Stomach (tissue), 9 donors: ENCODE measurements around the gene MYO5C. TPM values are rescaled to one million over a fixed set of nuclear protein-coding genes. Genes with fewer than 3 reads are reported as not detected.

Experiments used
- DNase-seq, 2 donors: peaks; one replicate each; pipeline versions ENCODE4 v3.0.0 to v3.0.0-alpha.2; 2013 to 2019
- H3K27ac ChIP-seq, 5 donors: fragments of 200-600 bp in 4 of 5; sonication (generic) in 4 of 5; one replicate each; pipeline ENCODE4 v1.5.1; 2013 to 2019; ENCODE audit warnings: mild to moderate bottlenecking in 1 of 5, moderate library complexity in 1 of 5
- H3K27me3 ChIP-seq, 3 donors: fragments of 200-600 bp; sonication (generic); one replicate each; pipeline ENCODE4 v1.5.1; 2017 to 2019; ENCODE audit warnings: mixed run types in 1 of 3
- H3K36me3 ChIP-seq, 4 donors: fragments of 200-600 bp; sonication (generic); 1 replicate in 3 of 4; 2 replicates in 1 of 4; pipeline ENCODE4 v1.5.1; 2016 to 2019
- H3K4me1 ChIP-seq, 4 donors: fragments of 200-600 bp; sonication (generic); one replicate each; pipeline ENCODE4 v1.5.1; 2016 to 2019
- H3K4me3 ChIP-seq, 4 donors: fragments of 200-600 bp; sonication (generic) in 3 of 4; one replicate each; pipeline ENCODE4 v1.5.1; 2016 to 2019; ENCODE audit warnings: mild to moderate bottlenecking in 1 of 4
- H3K9me3 ChIP-seq, 4 donors: fragments of 200-600 bp; sonication (generic); one replicate each; pipeline ENCODE4 v1.5.1; 2016 to 2019
- CTCF ChIP-seq, 7 experiments: fragments of 450-650 bp in 4 of 7; fragments of 200-600 bp in 3 of 7; sonication (generic) in 3 of 7; IDR thresholded peaks; one replicate each; pipeline ENCODE4 v1.5.1; 2016 to 2019; ENCODE audit warnings: antibody characterized with exemption in 7 of 7, control low read depth in 2 of 7, mild to moderate bottlenecking in 1 of 7
- EP300 ChIP-seq: sonication (generic); formaldehyde crosslinking; IDR thresholded peaks from one replicate; pipeline ENCODE4 v1.6.1; 2017; ENCODE audit warnings: antibody characterized with exemption
- POLR2A ChIP-seq, 4 donors: fragments of 450-650 bp; IDR thresholded peaks; one replicate each; pipeline ENCODE4 v1.6.1; 2016; ENCODE audit warnings: antibody characterized with exemption in 4 of 4, control low read depth in 2 of 4, mild to moderate bottlenecking in 1 of 4, moderate library complexity in 1 of 4
- POLR2AphosphoS5 ChIP-seq, 3 donors: sonication (generic); formaldehyde crosslinking; IDR thresholded peaks; one replicate each; pipeline ENCODE4 v1.6.1; 2016; ENCODE audit warnings: antibody characterized with exemption in 3 of 3
- WGBS, 5 donors: extraction: QIAGEN DNeasy Blood & Tissue Kit in 3 of 5; methylation state at CpG; one replicate each; pipeline versions ENCODE4 v1.1.5 to v1.1.7; 2013 to 2018; 5-methylcytosine and 5-hydroxymethylcytosine counted together
- intact Hi-C: fragments of 100-400 bp; cut with DNase I; formaldehyde crosslinking; loops from one replicate; pipeline ENCODE4 v1.15.1; 2023; ENCODE audit warnings: low total_unique reads
- polyA plus RNA-seq, 3 donors: library from polyadenylated mRNA; stranded (reverse); fragments of 200-250 nt; gene quantifications; one replicate each; pipeline ENCODE4 v1.2.3, GENCODE V29; 2013
- total RNA-seq, 5 donors: library from RNA; depleted of rRNA; stranded (reverse); fragments of >200 nt; gene quantifications; one replicate each; pipeline versions ENCODE4 v1.1.0 to v1.2.3, GENCODE V29; 2014 to 2016
- donor health status: healthy with polysubstance abuse.
- donor health status: Bipolar disorder and iron deficiency.
- donor health status: healthy.

Gene MYO5C
- total and polyA plus RNA-seq, 8 donors, result 4.3 to 148 (median 25.6) TPM

- no peak for DNase-seq
- Histone ChIP-seq H3K4me3 (no peak overlapping the region), H3K27me3 (no peaks in the 10 kb centered on the region), H3K9me3 (no peaks in the 10 kb centered on the region), H3K4me1 (peaks cover 0 to 13% (median 0%) of the 10 kb centered on the region in 4 donors), H3K27ac (no peak overlapping the region), H3K36me3 (peaks cover 5 to 34% (median 34%) of the 10 kb centered on the region in 4 donors)
- intact Hi-C loops, result no loop called here
- 94 to 96% (median 96%) methylated on average over 16 of the region's 16 CpGs for WGBS, 5 donors
- TF ChIP-seq EP300 (no peak), POLR2AphosphoS5 (IDR thresholded peaks at IDR 0.05) (no peak)
These were observed 44.5 kb upstream of the MYO5C start for GRCh38 chr15:52340093-52340492.

- no peaks in the 10 kb centered on the region for H3K27me3 ChIP-seq
- 92 to 100% (median 95%) methylated on average over 1 of the region's 1 CpG for WGBS, 5 donors
- peaks cover 0 to 13% (median 0%) of the 10 kb centered on the region in 4 donors for H3K4me1 ChIP-seq
- no peak overlapping the region for H3K27ac ChIP-seq
- no peak overlapping the region for H3K4me3 ChIP-seq
- H3K36me3 ChIP-seq, result peaks cover 5 to 38% (median 36%) of the 10 kb centered on the region in 4 donors
- intact Hi-C loops, result no loop called here
- no peaks in the 10 kb centered on the region for H3K9me3 ChIP-seq
- no peak for DNase-seq
- TF ChIP-seq EP300 (no peak), POLR2AphosphoS5 (IDR thresholded peaks at IDR 0.05) (no peak), POLR2A (IDR thresholded peaks at IDR 0.05) (no peak), CTCF (IDR thresholded peaks at IDR 0.05) (no peak)
These were observed 43.3 kb upstream of the MYO5C start for GRCh38 chr15:52338891-52339290.

- TF ChIP-seq POLR2A (IDR thresholded peaks at IDR 0.05) (no peak), CTCF (IDR thresholded peaks at IDR 0.05) (no peak), POLR2AphosphoS5 (IDR thresholded peaks at IDR 0.05) (no peak), EP300 (no peak)
- intact Hi-C loops, result no loop called here
- 91 to 98% (median 96%) methylated on average over 3 of the region's 3 CpGs for WGBS, 5 donors
These were observed 42.5 kb upstream of the MYO5C start for GRCh38 chr15:52338058-52338457.

GRCh38 chr15:52337198-52337853, 41.7 kb upstream of the MYO5C start:
- Histone ChIP-seq H3K36me3 (peaks cover 5 to 44% (median 34%) of the 10 kb centered on the region in 4 donors), H3K9me3 (no peaks in the 10 kb centered on the region), H3K4me1 (peaks cover 0 to 13% (median 0%) of the 10 kb centered on the region in 4 donors), H3K4me3 (no peak overlapping the region), H3K27ac (no peak overlapping the region), H3K27me3 (no peaks in the 10 kb centered on the region)
- DNase-seq, result no peak
- WGBS, 5 donors, result 78 to 86% (median 79%) methylated on average over 5 of the region's 5 CpGs
- no peak for TF ChIP-seq POLR2A (IDR thresholded peaks at IDR 0.05)
- no peak for TF ChIP-seq EP300
- TF ChIP-seq CTCF (IDR thresholded peaks at IDR 0.05), result no peak
- no peak for TF ChIP-seq POLR2AphosphoS5 (IDR thresholded peaks at IDR 0.05)
- intact Hi-C loops, result no loop called here

More at GRCh38 chr15:52338058-52338457, 42.5 kb upstream of the MYO5C start:
- no peak for DNase-seq
- no peak overlapping the region for H3K4me3 ChIP-seq
- peaks cover 5 to 44% (median 36%) of the 10 kb centered on the region in 4 donors for H3K36me3 ChIP-seq
- no peaks in the 10 kb centered on the region for H3K9me3 ChIP-seq
- no peak overlapping the region for H3K27ac ChIP-seq
- peaks cover 0 to 13% (median 0%) of the 10 kb centered on the region in 4 donors for H3K4me1 ChIP-seq
- no peaks in the 10 kb centered on the region for H3K27me3 ChIP-seq

GRCh38 chr15:52336529-52336928, 40.9 kb upstream of the MYO5C start:
- intact Hi-C loops, result no loop called here
- Histone ChIP-seq H3K9me3 (no peaks in the 10 kb centered on the region), H3K4me3 (no peak overlapping the region), H3K4me1 (peaks cover 0 to 19% (median 3%) of the 10 kb centered on the region in 4 donors), H3K27me3 (no peaks in the 10 kb centered on the region), H3K36me3 (peaks cover 5 to 44% (median 32%) of the 10 kb centered on the region in 4 donors), H3K27ac (no peak overlapping the region)
- 35 to 61% (median 41%) methylated on average over 4 of the region's 4 CpGs for WGBS, 5 donors
- no peak for TF ChIP-seq EP300
- peak in 1 of 7 experiments; percentile 40 for TF ChIP-seq CTCF (IDR thresholded peaks at IDR 0.05)
- DNase-seq, result no peak
